HG03469 (cell line): ENCODE results near the gene NTF4.
"Not testable (repeated sequence)": the region's sequence is repeated elsewhere in the genome, so short reads cannot be mapped to it uniquely, and the experiment has no call there.

ENCODE experiments used
- ATAC-seq: cut with Tn5 transposase; IDR thresholded peaks from one replicate; pipeline ENCODE4 v1.9.1; 2021; ENCODE audit warnings: mild to moderate bottlenecking, moderate library complexity, moderate number of reproducible peaks; ENCODE audit not compliant: unreplicated experiment

The NTF4 gene

GRCh38 chr19:49057636-49058234 is 6.9 kb downstream of the NTF4 start, which contains the start of gene CGB7:
Gene CGB7, minus strand, starts transcription at chr19:49057749. Its CDS starts 2,374 bp downstream, at chr19:49055375.
- no peak for ATAC-seq

- ATAC-seq = not testable (repeated sequence)
Measured at GRCh38 chr19:49056902-49057596, 7.6 kb downstream of the NTF4 start.

- no peak for ATAC-seq
Measured at GRCh38 chr19:49056101-49056901, 8.3 kb downstream of the NTF4 start.

GRCh38 chr19:49050376-49051033 is 14.1 kb downstream of the NTF4 start:
- not testable (repeated sequence) for ATAC-seq

- ATAC-seq = not testable (repeated sequence)
Measured at GRCh38 chr19:49049834-49050233, 14.8 kb downstream of the NTF4 start.

- ATAC-seq = not testable (repeated sequence)
Measured at GRCh38 chr19:49049011-49049410, 15.6 kb downstream of the NTF4 start, which contains the start of gene CGB8. Gene CGB8, minus strand, starts transcription at chr19:49049111. Its CDS starts 372 bp downstream, at chr19:49048739.

- not testable (repeated sequence) for ATAC-seq
Measured at GRCh38 chr19:49043548-49043947, 21.1 kb downstream of the NTF4 start, which contains the start of gene CGB5. Gene CGB5, plus strand, starts transcription at chr19:49043848. Its CDS starts 362 bp downstream, at chr19:49044210.

- not testable (repeated sequence) for ATAC-seq
Measured at GRCh38 chr19:49042666-49043065, 22.0 kb downstream of the NTF4 start.

- ATAC-seq = no peak
Measured at GRCh38 chr19:49042177-49042576, 22.4 kb downstream of the NTF4 start.

- ATAC-seq = not testable (repeated sequence)
Measured at GRCh38 chr19:49039736-49040135, 24.9 kb downstream of the NTF4 start.

GRCh38 chr19:49038557-49039276 is 25.9 kb downstream of the NTF4 start:
- not testable (repeated sequence) for ATAC-seq

GRCh38 chr19:49038111-49038510 is 26.5 kb downstream of the NTF4 start:
- ATAC-seq = not testable (repeated sequence)

- ATAC-seq = not testable (repeated sequence)
Measured at GRCh38 chr19:49036815-49037214, 27.8 kb downstream of the NTF4 start, which contains the start of gene CGB1. Gene CGB1, minus strand, starts transcription at chr19:49036895. Its CDS starts 184 bp downstream, at chr19:49036711.

GRCh38 chr19:49031642-49032301 is 32.8 kb downstream of the NTF4 start, which contains the start of gene CGB2:
Gene CGB2, plus strand, starts transcription at chr19:49031890. Its CDS starts 206 bp downstream, at chr19:49032096.
- not testable (repeated sequence) for ATAC-seq

- not testable (repeated sequence) for ATAC-seq
Measured at GRCh38 chr19:49030323-49030722, 34.3 kb downstream of the NTF4 start.

GRCh38 chr19:49029749-49030148 is 34.9 kb downstream of the NTF4 start:
- not testable (repeated sequence) for ATAC-seq

- not testable (repeated sequence) for ATAC-seq
Measured at GRCh38 chr19:49028686-49029085, 35.9 kb downstream of the NTF4 start.

GRCh38 chr19:49025599-49025998 is 39.0 kb downstream of the NTF4 start:
- ATAC-seq = not testable (repeated sequence)

- not testable (repeated sequence) for ATAC-seq
Measured at GRCh38 chr19:49025088-49025487, 39.5 kb downstream of the NTF4 start.
